H1 (cell line): ENCODE data around the gene PTPN2. TPM values are rescaled to one million over a fixed set of nuclear protein-coding genes. Genes with fewer than 3 reads are reported as not detected.

Source experiments
- CTCF ChIA-PET: fragments of 300-600 bp; sonication (Branson Sonifier 250); formaldehyde crosslinking; loops from one replicate; lab custom pipeline; 2021; ENCODE audit not compliant: partially characterized antibody; lab: Charles Lee
- POLR2A ChIA-PET: fragments of 300-600 bp; sonication (Branson Sonifier 250); formaldehyde crosslinking; loops from one replicate; lab custom pipeline; 2021; ENCODE audit warnings: inconsistent platforms; ENCODE audit not compliant: partially characterized antibody; lab: Charles Lee
- DNase-seq, 2 experiments: peaks; one replicate each; pipeline versions ENCODE4 v3.0.0 to v3.0.0-alpha.2; 2010 to 2022; ENCODE audit warnings: low spot score in 2 of 2, low read depth in 1 of 2, mixed read lengths in 1 of 2
- FAIRE-seq: peaks from 2 replicates; lab custom pipeline; 2011; peaks lifted over from hg19 to GRCh38; lab: Jason Lieb, UNC
- H2AFZ ChIP-seq: 2 replicates; pipeline ENCODE4 v1.8.1; 2012; ENCODE audit warnings: low read length, inconsistent platforms
- H2AK5ac ChIP-seq: 2 replicates; pipeline ENCODE4 v1.6.1; 2013; ENCODE audit warnings: low read depth, low read length
- H2BK120ac ChIP-seq: replicated peaks from 2 replicates; pipeline ENCODE3; 2013; ENCODE audit warnings: low read depth, low read length, inconsistent platforms
- H2BK12ac ChIP-seq: 2 replicates; pipeline ENCODE4 v1.6.1; 2013; ENCODE audit warnings: low read depth, low read length
- H2BK15ac ChIP-seq: 2 replicates; pipeline ENCODE4 v1.6.1; 2013; ENCODE audit warnings: low read length
- H2BK20ac ChIP-seq: 2 replicates; pipeline ENCODE4 v1.6.1; 2013; ENCODE audit warnings: low read length
- H2BK5ac ChIP-seq: 2 replicates; pipeline ENCODE4 v1.6.1; 2013; ENCODE audit warnings: low read depth, low read length
- H3K14ac ChIP-seq: 2 replicates; pipeline ENCODE4 v1.6.1; 2013; ENCODE audit warnings: inconsistent platforms; ENCODE audit not compliant: insufficient read length
- H3K18ac ChIP-seq: 2 replicates; pipeline ENCODE4 v1.6.1; 2013; ENCODE audit warnings: low read length; ENCODE audit errors: extremely low read depth
- H3K23ac ChIP-seq: 2 replicates; pipeline ENCODE4 v1.6.1; 2013; ENCODE audit warnings: inconsistent platforms; ENCODE audit not compliant: insufficient read length
- H3K23me2 ChIP-seq: 2 replicates; pipeline ENCODE4 v1.6.1; 2013; ENCODE audit warnings: low read depth, low read length
- H3K27ac ChIP-seq: 2 replicates; pipeline ENCODE4 v1.6.1; 2011; ENCODE audit warnings: low read depth, low read length, inconsistent platforms
- H3K27me3 ChIP-seq, 4 experiments: replicated peaks in 1 of 4; 1 replicate in 1 of 4; 2 replicates in 3 of 4; pipeline versions ENCODE4 v1.6.1 to v1.8.1; 2011 to 2013; ENCODE audit warnings: low read length in 3 of 4, mild to moderate bottlenecking in 3 of 4, inconsistent platforms in 2 of 4, mixed read lengths in 2 of 4, moderate library complexity in 1 of 4; ENCODE audit not compliant: control insufficient read depth in 3 of 4, insufficient read depth in 3 of 4; ENCODE audit errors: extremely low read depth in 1 of 4
- H3K36me3 ChIP-seq, 4 experiments: 2 replicates each; pipeline versions ENCODE4 v1.6.1 to v1.8.1; 2011 to 2013; ENCODE audit warnings: mild to moderate bottlenecking in 4 of 4, low read length in 3 of 4, moderate library complexity in 2 of 4, control low read depth in 1 of 4, inconsistent platforms in 1 of 4; ENCODE audit not compliant: insufficient read depth in 4 of 4, control insufficient read depth in 2 of 4
- H3K4ac ChIP-seq: replicated peaks from 2 replicates; pipeline ENCODE3; 2013; ENCODE audit warnings: low read length, low read depth, mixed read lengths, inconsistent platforms; ENCODE audit not compliant: insufficient read length
- H3K4me1 ChIP-seq, 4 experiments: replicated peaks in 1 of 4; 1 replicate in 1 of 4; 2 replicates in 3 of 4; pipeline versions ENCODE4 v1.6.1 to v1.8.1; 2011 to 2013; ENCODE audit warnings: low read length in 3 of 4, inconsistent platforms in 2 of 4, mixed read lengths in 1 of 4; ENCODE audit not compliant: insufficient read depth in 4 of 4, control insufficient read depth in 3 of 4
- H3K4me2 ChIP-seq, 2 experiments: 2 replicates each; pipeline versions ENCODE4 v1.6.1 to v1.8.1; 2011 to 2013; ENCODE audit warnings: low read depth in 2 of 2, low read length in 2 of 2, control low read depth in 1 of 2, inconsistent platforms in 1 of 2, mild to moderate bottlenecking in 1 of 2; ENCODE audit not compliant: insufficient read depth in 1 of 2
- H3K4me3 ChIP-seq, 4 experiments: fragments of 200-600, 300-600 bp in 1 of 4; sonication (generic), shearing (Covaris generic), sonication (Bioruptor Twin) in 1 of 4; 2 replicates each; pipeline versions ENCODE4 v1.5.1 to v1.8.1; 2011 to 2016; ENCODE audit warnings: low read length in 4 of 4, low read depth in 3 of 4, control low read depth in 2 of 4, inconsistent platforms in 2 of 4, mild to moderate bottlenecking in 2 of 4, mixed read lengths in 1 of 4, moderate library complexity in 1 of 4; ENCODE audit not compliant: insufficient read depth in 2 of 4; ENCODE audit errors: extremely low read depth in 1 of 4
- H3K56ac ChIP-seq: replicated peaks from 2 replicates; pipeline ENCODE3; 2013; ENCODE audit warnings: low read depth, mild to moderate bottlenecking, mixed read lengths, low read length, inconsistent platforms; ENCODE audit not compliant: insufficient read length
- H3K79me1 ChIP-seq: 2 replicates; pipeline ENCODE4 v1.6.1; 2013; ENCODE audit warnings: low read depth, low read length, control low read depth
- H3K79me2 ChIP-seq, 2 experiments: 2 replicates each; pipeline versions ENCODE4 v1.6.1 to v1.8.1; 2012 to 2013; ENCODE audit warnings: low read length in 2 of 2, mild to moderate bottlenecking in 2 of 2, inconsistent platforms in 1 of 2; ENCODE audit not compliant: insufficient read depth in 2 of 2, control insufficient read depth in 1 of 2
- H3K9ac ChIP-seq, 4 experiments: replicated peaks in 1 of 4; 1 replicate in 1 of 4; 2 replicates in 3 of 4; pipeline versions ENCODE4 v1.6.1 to v1.8.1; 2011 to 2013; ENCODE audit warnings: low read depth in 3 of 4, low read length in 3 of 4, control low read depth in 2 of 4, mild to moderate bottlenecking in 2 of 4, moderate library complexity in 2 of 4, inconsistent platforms in 1 of 4; ENCODE audit errors: extremely low read depth in 1 of 4
- H3K9me3 ChIP-seq, 2 experiments: 2 replicates each; pipeline versions ENCODE4 v1.6.1 to v1.8.1; 2012 to 2013; ENCODE audit warnings: mild to moderate bottlenecking in 2 of 2, moderate library complexity in 2 of 2, control low read depth in 1 of 2, inconsistent platforms in 1 of 2, low read depth in 1 of 2, low read length in 1 of 2, mixed read lengths in 1 of 2; ENCODE audit not compliant: insufficient read depth in 2 of 2
- H4K20me1 ChIP-seq, 2 experiments: replicated peaks in 1 of 2; 2 replicates each; pipeline versions ENCODE3 to v1.8.1; 2011 to 2013; ENCODE audit warnings: inconsistent platforms in 2 of 2, low read length in 2 of 2, mild to moderate bottlenecking in 1 of 2; ENCODE audit not compliant: insufficient read depth in 2 of 2, control insufficient read depth in 1 of 2
- H4K5ac ChIP-seq: 2 replicates; pipeline ENCODE4 v1.6.1; 2013; ENCODE audit warnings: low read length, low read depth, mixed read lengths, inconsistent platforms; ENCODE audit not compliant: insufficient read length
- H4K8ac ChIP-seq: 2 replicates; pipeline ENCODE4 v1.8.0; 2013; ENCODE audit warnings: mild to moderate bottlenecking, moderate library complexity, low read length, inconsistent platforms; ENCODE audit not compliant: insufficient read depth; ENCODE audit errors: extremely low read depth
- H4K91ac ChIP-seq: replicated peaks from 2 replicates; pipeline ENCODE3; 2013; ENCODE audit warnings: low read length, mixed read lengths, inconsistent platforms; ENCODE audit not compliant: insufficient read length
- BRCA1 ChIP-seq: IDR thresholded peaks from 2 replicates; pipeline ENCODE4 v1.6.1; 2012; ENCODE audit warnings: low read depth, low read length, improper control_type of control experiment
- polyA plus RNA-seq, 7 experiments: library from polyadenylated mRNA; depleted of rRNA in 3 of 7; stranded (reverse) in 5 of 7; unstranded in 2 of 7; fragments of >200 nt in 5 of 7; fragments of 200-250 nt in 2 of 7; gene quantifications; 1 replicate in 5 of 7; 2 replicates in 1 of 7; 4 replicates in 1 of 7; pipeline versions ENCODE4 v1.2.1 to v1.2.3, GENCODE V29; 2011 to 2013; ENCODE audit warnings: missing spikeins in 2 of 7, mixed read lengths in 2 of 7
- total RNA-seq: library from RNA; stranded (reverse); fragmentation: NEBNext Ultra II Directional; extraction: Animal tissue kit (Norgen Biotek cat#: 25700); gene quantifications from 2 replicates; pipeline ENCODE4 v1.2.1, GENCODE V29; 2021

The PTPN2 gene
- total and polyA plus RNA-seq, 2 of the 8 experiments (the other 6 are each of a cell fraction or from before 2014, with no cell fraction given): 16.4 to 54.0 TPM

GRCh38 chr18:12933327-12933726, 49.3 kb upstream of the PTPN2 start:
- H3K9me3 ChIP-seq: no peaks in the 10 kb centered on the region
- H3K4me1 ChIP-seq: peaks cover 0 to 5% (median 3%) of the 10 kb centered on the region in 4 experiments; a peak in 1 of 7 replicates
- H3K4ac ChIP-seq: no peak overlapping the region
- no peaks in the 10 kb centered on the region for H4K20me1 ChIP-seq
- no peak overlapping the region for H2BK120ac ChIP-seq
- ChIA-PET POLR2A (interaction anchor here (2.0 kb wide), 1 partner anchor 21 kb away, joined by 4 read pairs; no protein-coding TSS in a partner anchor), CTCF (interaction anchor here (0.8 to 4.3 kb wide), 21 partner anchors 9 to 273 kb away, joined by 3 to 125 read pairs (median 8); no protein-coding TSS in a partner anchor)
- FAIRE-seq: no peak
- no peak overlapping the region for H3K9ac ChIP-seq
- no peak overlapping the region for H4K5ac ChIP-seq
- no peak overlapping the region for H2BK20ac ChIP-seq
- H4K8ac ChIP-seq: no peak overlapping the region
- H2BK15ac ChIP-seq: no peak overlapping the region
- peak overlapping the region; percentile 22; the same call in 1 of the 2 replicates for H2BK5ac ChIP-seq
- no peaks in the 10 kb centered on the region for H3K27me3 ChIP-seq
- no peak overlapping the region for H4K91ac ChIP-seq
- no peak overlapping the region for H3K56ac ChIP-seq
- H3K27ac ChIP-seq: no peak overlapping the region
- no peak overlapping the region for H3K4me3 ChIP-seq
- no peak for TF ChIP-seq BRCA1
- TF ChIP-seq, all 59 proteins: peak for 0
- no peak overlapping the region for H2AK5ac ChIP-seq
- no peaks in the 10 kb centered on the region for H3K79me1 ChIP-seq
- no peak overlapping the region for H3K14ac ChIP-seq
- H3K23me2 ChIP-seq: no peaks in the 10 kb centered on the region
- no peak overlapping the region for H3K23ac ChIP-seq
- H3K79me2 ChIP-seq: no peaks in the 10 kb centered on the region
- DNase-seq: no peak
- H2AFZ ChIP-seq: 0 out of 2 replicates have a peak overlapping the region, but pooled peaks have one; percentile 38
- no peaks in the 10 kb centered on the region for H3K36me3 ChIP-seq
- no peak overlapping the region for H2BK12ac ChIP-seq
- H3K4me2 ChIP-seq: no peak overlapping the region
- no peak overlapping the region for H3K18ac ChIP-seq
